ENCODE measurements around the gene ITGA8.

- TF ChIP-seq POLR2A (IDR thresholded peaks at IDR 0.05) (no peak), POLR2AphosphoS5 (IDR thresholded peaks at IDR 0.05; ENCODE audit: insufficient read depth in 1 of 2, low read depth in 1 of 2) (no peak)
These were observed 241.3 kb downstream of the ITGA8 start for GRCh38 chr10:15478429-15478828.
